Breast epithelium (tissue), 4 donors: ENCODE data around the gene NGB. TPM values are rescaled to one million over a fixed set of nuclear protein-coding genes. Genes with fewer than 3 reads are reported as not detected.

Source experiments
- DNase-seq, 2 donors: peaks; one replicate each; pipeline ENCODE4 v3.0.0-alpha.2; 2019; ENCODE audit warnings: low spot score in 2 of 2
- H3K27ac ChIP-seq, 2 donors: fragments of 200-600 bp; sonication (generic) in 1 of 2; one replicate each; pipeline ENCODE4 v1.5.1; 2016 to 2019; ENCODE audit warnings: mild to moderate bottlenecking in 1 of 2
- H3K27me3 ChIP-seq, 2 donors: fragments of 200-600 bp; sonication (generic) in 1 of 2; one replicate each; pipeline versions ENCODE4 v1.5.1 to v1.6.0; 2017 to 2019; ENCODE audit warnings: control low read depth in 1 of 2, mild to moderate bottlenecking in 1 of 2
- H3K36me3 ChIP-seq: fragments of 200-600 bp; one replicate; pipeline ENCODE4 v1.5.1; 2019
- H3K4me1 ChIP-seq, 2 donors: fragments of 200-600 bp; sonication (generic); one replicate each; pipeline ENCODE4 v1.5.1; 2016 to 2019; ENCODE audit warnings: control low read depth in 1 of 2
- H3K4me3 ChIP-seq, 3 donors: fragments of 200-600 bp; sonication (generic); 1 replicate in 2 of 3; 2 replicates in 1 of 3; pipeline ENCODE4 v1.5.1; 2016 to 2019; ENCODE audit warnings: mild to moderate bottlenecking in 3 of 3, moderate library complexity in 2 of 3
- H3K9me3 ChIP-seq, 2 donors: fragments of 200-600 bp; sonication (generic) in 1 of 2; one replicate each; pipeline ENCODE4 v1.5.1; 2016 to 2019; ENCODE audit warnings: control low read depth in 1 of 2
- CTCF ChIP-seq, 3 donors: fragments of 450-650 bp; IDR thresholded peaks; one replicate each; pipeline ENCODE4 v1.5.1; 2016 to 2017; ENCODE audit warnings: antibody characterized with exemption in 3 of 3, mild to moderate bottlenecking in 3 of 3, moderate library complexity in 3 of 3
- POLR2A ChIP-seq: fragments of 450-650 bp; IDR thresholded peaks from one replicate; pipeline ENCODE4 v1.6.1; 2016; ENCODE audit warnings: antibody characterized with exemption, mild to moderate bottlenecking, moderate library complexity
- POLR2AphosphoS5 ChIP-seq, 3 donors: sonication (generic); formaldehyde crosslinking; IDR thresholded peaks; one replicate each; pipeline ENCODE4 v1.6.1; 2017; ENCODE audit warnings: antibody characterized with exemption in 3 of 3
- intact Hi-C: fragments of 100-400 bp; cut with DNase I; formaldehyde crosslinking; loops from one replicate; pipeline ENCODE4 v1.15.1; 2023; ENCODE audit warnings: low total_unique reads
- total RNA-seq, 3 donors: library from RNA; depleted of rRNA; stranded (reverse); fragments of >200 nt; gene quantifications; one replicate each; pipeline ENCODE4 v1.1.0, GENCODE V29; 2016

NGB gene
- total RNA-seq, 3 donors from 2014 or later = not detected

GRCh38 chr14:77305696-77306095 lies 34.7 kb upstream of the NGB start:
- intact Hi-C loops = no loop called here
- no peaks in the 10 kb centered on the region for H3K27me3 ChIP-seq
- no peaks in the 10 kb centered on the region for H3K36me3 ChIP-seq
- no peaks in the 10 kb centered on the region for H3K9me3 ChIP-seq
- H3K27ac ChIP-seq = peak overlapping the region; percentile 68 to 83
- TF ChIP-seq POLR2AphosphoS5 (IDR thresholded peaks at IDR 0.05) = no peak
- TF ChIP-seq POLR2A = no peak
- TF ChIP-seq CTCF (IDR thresholded peaks at IDR 0.05) = no peak
- DNase-seq = no peak
- no peak overlapping the region for H3K4me3 ChIP-seq
- peaks cover 0 to 9% of the 10 kb centered on the region in 2 donors for H3K4me1 ChIP-seq

- peaks cover 0 to 9% of the 10 kb centered on the region in 2 donors for H3K4me1 ChIP-seq
- H3K27ac ChIP-seq = peak overlapping the region; percentile 86 to 88
Observed at GRCh38 chr14:77303417-77304156, 32.6 kb upstream of the NGB start.

GRCh38 chr14:77302926-77303325 lies 31.9 kb upstream of the NGB start:
- Histone ChIP-seq H3K4me3 (no peak overlapping the region), H3K36me3 (no peaks in the 10 kb centered on the region), H3K9me3 (no peaks in the 10 kb centered on the region), H3K27me3 (no peaks in the 10 kb centered on the region), H3K27ac (peak overlapping the region; percentile 86 to 88), H3K4me1 (peaks cover 0 to 9% of the 10 kb centered on the region in 2 donors)
- DNase-seq = no peak
- intact Hi-C loops = no loop called here
- TF ChIP-seq POLR2A (no peak), CTCF (IDR thresholded peaks at IDR 0.05) (no peak), POLR2AphosphoS5 (IDR thresholded peaks at IDR 0.05) (no peak)

More at GRCh38 chr14:77303417-77304156, 32.6 kb upstream of the NGB start:
- intact Hi-C loops = no loop called here
- DNase-seq = peak in 1 of 2 donors; percentile 58
- TF ChIP-seq POLR2A (no peak), POLR2AphosphoS5 (IDR thresholded peaks at IDR 0.05) (no peak), CTCF (IDR thresholded peaks at IDR 0.05) (no peak)
- Histone ChIP-seq H3K36me3 (no peaks in the 10 kb centered on the region), H3K27me3 (no peaks in the 10 kb centered on the region), H3K9me3 (no peaks in the 10 kb centered on the region), H3K4me3 (no peak overlapping the region)

- H3K36me3 ChIP-seq = no peaks in the 10 kb centered on the region
- TF ChIP-seq POLR2A (no peak), CTCF (IDR thresholded peaks at IDR 0.05) (peak; percentile 68 to 80 (median 75)), POLR2AphosphoS5 (IDR thresholded peaks at IDR 0.05) (peak in 2 of 3 donors; percentile 26 to 30)
- H3K9me3 ChIP-seq = no peaks in the 10 kb centered on the region
- no peak overlapping the region for H3K27ac ChIP-seq
- H3K4me1 ChIP-seq = peaks cover 0 to 3% of the 10 kb centered on the region in 2 donors
- H3K4me3 ChIP-seq = no peak overlapping the region
- H3K27me3 ChIP-seq = no peaks in the 10 kb centered on the region
- intact Hi-C loops = no loop called here
- DNase-seq = peak; percentile 61 to 83
Observed at GRCh38 chr14:77301103-77301502, 30.1 kb upstream of the NGB start.

GRCh38 chr14:77299771-77300170 lies 28.8 kb upstream of the NGB start:
- no peaks in the 10 kb centered on the region for H3K27me3 ChIP-seq
- H3K9me3 ChIP-seq = no peaks in the 10 kb centered on the region
- intact Hi-C loops = loop anchor here (5.0 kb wide), 1 partner anchor 33 kb away; no protein-coding TSS in a partner anchor
- no peaks in the 10 kb centered on the region for H3K36me3 ChIP-seq
- TF ChIP-seq POLR2A = no peak
- no peaks in the 10 kb centered on the region for H3K4me1 ChIP-seq
- H3K4me3 ChIP-seq = no peak overlapping the region
- H3K27ac ChIP-seq = no peak overlapping the region
- no peak for DNase-seq
